ENCODE measurements around the gene TMEM168.

Gene TMEM168

GRCh38 chr7:112819536-112819935, 29.3 kb upstream of the TMEM168 start:
- no peak overlapping the region for H3K4me3 ChIP-seq (ENCODE audit: low read length)
- no peak overlapping the region for H2AK5ac ChIP-seq (ENCODE audit: low read length)
- H3K56ac ChIP-seq (ENCODE audit: low read length), result no peak overlapping the region
- H3K18ac ChIP-seq (ENCODE audit: low read length), result no peak overlapping the region
- H3K36me3 ChIP-seq (ENCODE audit: control insufficient read depth, insufficient read depth, low read length), result no peaks in the 10 kb centered on the region
- no peak overlapping the region for H3K9ac ChIP-seq (ENCODE audit: low read length)
- H3K79me1 ChIP-seq (ENCODE audit: low read length), result no peaks in the 10 kb centered on the region
- no peaks in the 10 kb centered on the region for H3K79me2 ChIP-seq (ENCODE audit: control insufficient read depth, insufficient read depth, low read length)
- no peak overlapping the region for H2BK15ac ChIP-seq (replicated peaks; ENCODE audit: low read depth)
- H2BK120ac ChIP-seq (ENCODE audit: low read depth, low read length), result no peak overlapping the region
- no peak overlapping the region for H4K5ac ChIP-seq (ENCODE audit: low read length)
- DNase-seq, result no peak
- H3K27me3 ChIP-seq (ENCODE audit: insufficient read depth, low read length, poor library complexity), result no peaks in the 10 kb centered on the region
- no peaks in the 10 kb centered on the region for H3K4me1 ChIP-seq (ENCODE audit: control insufficient read depth, low read depth, low read length)
- no CpG with 5 or more reads among the region's 3 CpGs for WGBS (ENCODE audit: extremely low coverage, insufficient coverage, low lambda C conversion rate)
- H4K8ac ChIP-seq (ENCODE audit: low read depth, low read length), result no peak overlapping the region
- H2BK5ac ChIP-seq (ENCODE audit: low read length), result no peak overlapping the region
- no peak overlapping the region for H3K23ac ChIP-seq (ENCODE audit: low read length)
- H3K4ac ChIP-seq (ENCODE audit: low read depth, low read length), result no peak overlapping the region
- H3K27ac ChIP-seq (ENCODE audit: low read depth, low read length), result no peak overlapping the region
- H3K4me2 ChIP-seq (ENCODE audit: low read length), result no peak overlapping the region

GRCh38 chr7:112806156-112806555, 16.0 kb upstream of the TMEM168 start:
- H3K79me2 ChIP-seq (ENCODE audit: control insufficient read depth, insufficient read depth, low read length), result no peaks in the 10 kb centered on the region
- no peak overlapping the region for H2BK5ac ChIP-seq (ENCODE audit: low read length)
- no peak overlapping the region for H4K8ac ChIP-seq (ENCODE audit: low read depth, low read length)
- no peak overlapping the region for H2BK120ac ChIP-seq (ENCODE audit: low read depth, low read length)
- H3K56ac ChIP-seq (ENCODE audit: low read length), result no peak overlapping the region
- no peak overlapping the region for H3K27ac ChIP-seq (ENCODE audit: low read depth, low read length)
- H3K79me1 ChIP-seq (ENCODE audit: low read length), result no peaks in the 10 kb centered on the region
- no peak overlapping the region for H3K4ac ChIP-seq (ENCODE audit: low read depth, low read length)
- H2AK5ac ChIP-seq (ENCODE audit: low read length), result no peak overlapping the region
- no peak for DNase-seq
- no peak overlapping the region for H3K4me2 ChIP-seq (ENCODE audit: low read length)
- no peak overlapping the region for H3K9ac ChIP-seq (ENCODE audit: low read length)
- no peak overlapping the region for H3K18ac ChIP-seq (ENCODE audit: low read length)
- no peak overlapping the region for H2BK15ac ChIP-seq (replicated peaks; ENCODE audit: low read depth)
- no peaks in the 10 kb centered on the region for H3K27me3 ChIP-seq (ENCODE audit: insufficient read depth, low read length, poor library complexity)
- WGBS (ENCODE audit: extremely low coverage, insufficient coverage, low lambda C conversion rate), result no CpG with 5 or more reads among the region's 4 CpGs
- H3K36me3 ChIP-seq (ENCODE audit: control insufficient read depth, insufficient read depth, low read length), result no peaks in the 10 kb centered on the region
- no peak overlapping the region for H4K5ac ChIP-seq (ENCODE audit: low read length)
- H3K23ac ChIP-seq (ENCODE audit: low read length), result no peak overlapping the region
- no peak overlapping the region for H3K4me3 ChIP-seq (ENCODE audit: low read length)
- H3K4me1 ChIP-seq (ENCODE audit: control insufficient read depth, low read depth, low read length), result no peaks in the 10 kb centered on the region

GRCh38 chr7:112802406-112802805, 12.2 kb upstream of the TMEM168 start:
- no peak overlapping the region for H3K18ac ChIP-seq (ENCODE audit: low read length)
- no peak overlapping the region for H4K5ac ChIP-seq (ENCODE audit: low read length)
- H3K4me3 ChIP-seq (ENCODE audit: low read length), result no peak overlapping the region
- H3K9ac ChIP-seq (ENCODE audit: low read length), result no peak overlapping the region
- no peak overlapping the region for H4K8ac ChIP-seq (ENCODE audit: low read depth, low read length)
- no peaks in the 10 kb centered on the region for H3K27me3 ChIP-seq (ENCODE audit: insufficient read depth, low read length, poor library complexity)
- no peak overlapping the region for H2BK120ac ChIP-seq (ENCODE audit: low read depth, low read length)
- no peak overlapping the region for H2BK5ac ChIP-seq (ENCODE audit: low read length)
- no peaks in the 10 kb centered on the region for H3K4me1 ChIP-seq (ENCODE audit: control insufficient read depth, low read depth, low read length)
- no peak overlapping the region for H2BK15ac ChIP-seq (replicated peaks; ENCODE audit: low read depth)
- H3K23ac ChIP-seq (ENCODE audit: low read length), result no peak overlapping the region
- H3K36me3 ChIP-seq (ENCODE audit: control insufficient read depth, insufficient read depth, low read length), result no peaks in the 10 kb centered on the region
- no CpG with 5 or more reads among the region's 3 CpGs for WGBS (ENCODE audit: extremely low coverage, insufficient coverage, low lambda C conversion rate)
- no peaks in the 10 kb centered on the region for H3K79me1 ChIP-seq (ENCODE audit: low read length)
- no peak overlapping the region for H3K4ac ChIP-seq (ENCODE audit: low read depth, low read length)
- no peak overlapping the region for H3K56ac ChIP-seq (ENCODE audit: low read length)
- H3K27ac ChIP-seq (ENCODE audit: low read depth, low read length), result no peak overlapping the region
- H2AK5ac ChIP-seq (ENCODE audit: low read length), result no peak overlapping the region
- H3K79me2 ChIP-seq (ENCODE audit: control insufficient read depth, insufficient read depth, low read length), result no peaks in the 10 kb centered on the region
- no peak for DNase-seq
- no peak overlapping the region for H3K4me2 ChIP-seq (ENCODE audit: low read length)

GRCh38 chr7:112800486-112800885, 10.3 kb upstream of the TMEM168 start:
- WGBS (ENCODE audit: extremely low coverage, insufficient coverage, low lambda C conversion rate), result no CpG with 5 or more reads among the region's 2 CpGs
- Histone ChIP-seq H4K5ac (ENCODE audit: low read length) (no peak overlapping the region), H4K8ac (ENCODE audit: low read depth, low read length) (no peak overlapping the region), H3K27me3 (ENCODE audit: insufficient read depth, low read length, poor library complexity) (no peaks in the 10 kb centered on the region), H3K4me3 (ENCODE audit: low read length) (no peak overlapping the region), H3K79me2 (ENCODE audit: control insufficient read depth, insufficient read depth, low read length) (no peaks in the 10 kb centered on the region), H3K27ac (ENCODE audit: low read depth, low read length) (no peak overlapping the region), H3K56ac (ENCODE audit: low read length) (no peak overlapping the region), H3K9ac (ENCODE audit: low read length) (no peak overlapping the region), H3K79me1 (ENCODE audit: low read length) (no peaks in the 10 kb centered on the region), H2BK5ac (ENCODE audit: low read length) (no peak overlapping the region), H2BK15ac (replicated peaks; ENCODE audit: low read depth) (no peak overlapping the region), H3K23ac (ENCODE audit: low read length) (no peak overlapping the region), H3K4me2 (ENCODE audit: low read length) (no peak overlapping the region), H2BK120ac (ENCODE audit: low read depth, low read length) (no peak overlapping the region), H2AK5ac (ENCODE audit: low read length) (no peak overlapping the region), H3K18ac (ENCODE audit: low read length) (no peak overlapping the region), H3K36me3 (ENCODE audit: control insufficient read depth, insufficient read depth, low read length) (no peaks in the 10 kb centered on the region), H3K4ac (ENCODE audit: low read depth, low read length) (no peak overlapping the region), H3K4me1 (ENCODE audit: control insufficient read depth, low read depth, low read length) (no peaks in the 10 kb centered on the region)
- peak; percentile 28 for DNase-seq

- H3K27me3 ChIP-seq (ENCODE audit: insufficient read depth, low read length, poor library complexity), result no peaks in the 10 kb centered on the region
- H3K4me1 ChIP-seq (ENCODE audit: control insufficient read depth, low read depth, low read length), result no peaks in the 10 kb centered on the region
- H2BK120ac ChIP-seq (ENCODE audit: low read depth, low read length), result no peak overlapping the region
- no peak overlapping the region for H2BK15ac ChIP-seq (replicated peaks; ENCODE audit: low read depth)
- no peak overlapping the region for H2AK5ac ChIP-seq (ENCODE audit: low read length)
- no peak overlapping the region for H3K27ac ChIP-seq (ENCODE audit: low read depth, low read length)
- no CpG with 5 or more reads among the region's 3 CpGs for WGBS (ENCODE audit: extremely low coverage, insufficient coverage, low lambda C conversion rate)
- no peak overlapping the region for H3K56ac ChIP-seq (ENCODE audit: low read length)
- no peak overlapping the region for H3K4ac ChIP-seq (ENCODE audit: low read depth, low read length)
- H3K23ac ChIP-seq (ENCODE audit: low read length), result no peak overlapping the region
- H4K8ac ChIP-seq (ENCODE audit: low read depth, low read length), result no peak overlapping the region
- no peak overlapping the region for H3K9ac ChIP-seq (ENCODE audit: low read length)
- no peak overlapping the region for H3K4me3 ChIP-seq (ENCODE audit: low read length)
- no peaks in the 10 kb centered on the region for H3K79me2 ChIP-seq (ENCODE audit: control insufficient read depth, insufficient read depth, low read length)
- H3K4me2 ChIP-seq (ENCODE audit: low read length), result no peak overlapping the region
- H3K36me3 ChIP-seq (ENCODE audit: control insufficient read depth, insufficient read depth, low read length), result no peaks in the 10 kb centered on the region
- no peak overlapping the region for H4K5ac ChIP-seq (ENCODE audit: low read length)
- no peak overlapping the region for H3K18ac ChIP-seq (ENCODE audit: low read length)
- no peak overlapping the region for H2BK5ac ChIP-seq (ENCODE audit: low read length)
- DNase-seq, result no peak
- H3K79me1 ChIP-seq (ENCODE audit: low read length), result no peaks in the 10 kb centered on the region
These were observed 9.4 kb upstream of the TMEM168 start for GRCh38 chr7:112799448-112800120.

Measured in mesendoderm (in vitro differentiated cells).